KMS-11 (cell line): Measurements from ENCODE around the gene INPP5K.
"Not testable (repeated sequence)": the region's sequence is repeated elsewhere in the genome, so short reads cannot be mapped to it uniquely, and the experiment has no call there.

Experiments
- H2AFZ ChIP-seq: fragments of 200-600 bp; sonication (generic); 2 replicates; pipeline ENCODE4 v1.6.1; 2016; ENCODE audit warnings: antibody characterized with exemption, mixed run types, low read depth
- H3K27ac ChIP-seq: fragments of 200-600 bp; sonication (generic); 2 replicates; pipeline ENCODE4 v1.6.1; 2016; ENCODE audit warnings: mild to moderate bottlenecking, mixed run types
- H3K27me3 ChIP-seq: fragments of 200-600 bp; sonication (generic); 2 replicates; pipeline ENCODE4 v1.6.1; 2017; ENCODE audit warnings: mild to moderate bottlenecking, low read depth, mixed run types, moderate library complexity; ENCODE audit not compliant: insufficient read depth
- H3K36me3 ChIP-seq: fragments of 200-600 bp; sonication (generic); 2 replicates; pipeline ENCODE4 v1.6.1; 2017; ENCODE audit warnings: mild to moderate bottlenecking, mixed run types; ENCODE audit not compliant: insufficient read depth
- H3K4me1 ChIP-seq: fragments of 200-600 bp; sonication (generic); 2 replicates; pipeline ENCODE4 v1.6.1; 2016; ENCODE audit warnings: mild to moderate bottlenecking, low read depth, mixed run types; ENCODE audit not compliant: poor library complexity, severe bottlenecking
- H3K4me2 ChIP-seq: fragments of 200-600 bp; sonication (generic); 2 replicates; pipeline ENCODE4 v1.7.0; 2016; ENCODE audit warnings: mild to moderate bottlenecking, mixed run types
- H3K4me3 ChIP-seq: fragments of 200-600 bp; sonication (generic); IDR thresholded peaks from 2 replicates; pipeline ENCODE4 v1.6.1; 2017; ENCODE audit warnings: low read depth, low read length, mixed read lengths; ENCODE audit not compliant: insufficient read depth
- H3K79me2 ChIP-seq: fragments of 200-600 bp; sonication (generic); 2 replicates; pipeline ENCODE4 v1.6.1; 2016; ENCODE audit warnings: low read depth, mixed run types; ENCODE audit not compliant: insufficient read depth
- H3K9ac ChIP-seq: fragments of 200-600 bp; sonication (generic); 2 replicates; pipeline ENCODE4 v1.6.1; 2016; ENCODE audit warnings: mild to moderate bottlenecking, mixed run types
- H4K20me1 ChIP-seq: fragments of 200-600 bp; sonication (generic); 2 replicates; pipeline ENCODE4 v1.6.1; 2016; ENCODE audit warnings: mild to moderate bottlenecking, mixed run types; ENCODE audit not compliant: insufficient read depth
- CTCF ChIP-seq: fragments of 200-600 bp; sonication (generic); conservative IDR thresholded peaks from 2 replicates; pipeline ENCODE4 v1.6.1; 2017; ENCODE audit warnings: low read depth, mild to moderate bottlenecking, antibody characterized with exemption, low read length, moderate library complexity, mixed read lengths

The INPP5K gene

GRCh38 chr17:1511756-1512321 lies 4.6 kb downstream of the INPP5K start:
- TF ChIP-seq CTCF, result no peak
- H2AFZ ChIP-seq, result no peak overlapping the region
- H3K9ac ChIP-seq, result no peak overlapping the region
- H3K36me3 ChIP-seq, result no peaks in the 10 kb centered on the region
- H3K4me2 ChIP-seq, result no peak overlapping the region
- peaks cover 6% of the 10 kb centered on the region for H3K4me1 ChIP-seq
- H3K27ac ChIP-seq, result no peak overlapping the region
- no peaks in the 10 kb centered on the region; the same call in 1 of the 2 replicates for H3K79me2 ChIP-seq
- H3K4me3 ChIP-seq, result no peak overlapping the region
- no peaks in the 10 kb centered on the region for H3K27me3 ChIP-seq
- H4K20me1 ChIP-seq, result no peaks in the 10 kb centered on the region

GRCh38 chr17:1511290-1511689 lies 5.1 kb downstream of the INPP5K start:
- no peak overlapping the region for H3K9ac ChIP-seq

GRCh38 chr17:1509290-1509881 lies 7.0 kb downstream of the INPP5K start:
- H3K36me3 ChIP-seq, result no peaks in the 10 kb centered on the region
- no peaks in the 10 kb centered on the region for H3K79me2 ChIP-seq
- H3K27me3 ChIP-seq, result no peaks in the 10 kb centered on the region
- no peak overlapping the region for H3K27ac ChIP-seq
- no peak overlapping the region for H3K4me3 ChIP-seq
- no peak overlapping the region for H2AFZ ChIP-seq
- H3K4me2 ChIP-seq, result no peak overlapping the region
- H4K20me1 ChIP-seq, result no peaks in the 10 kb centered on the region
- no peaks in the 10 kb centered on the region for H3K4me1 ChIP-seq
- H3K9ac ChIP-seq, result no peak overlapping the region
- no peak for TF ChIP-seq CTCF

More at GRCh38 chr17:1511290-1511689, 5.1 kb downstream of the INPP5K start:
- Histone ChIP-seq H3K36me3 (no peaks in the 10 kb centered on the region), H3K27ac (no peak overlapping the region), H3K79me2 (no peaks in the 10 kb centered on the region; the same call in 1 of the 2 replicates), H3K27me3 (no peaks in the 10 kb centered on the region), H3K4me1 (peaks cover 6% of the 10 kb centered on the region), H4K20me1 (no peaks in the 10 kb centered on the region), H2AFZ (no peak overlapping the region), H3K4me2 (no peak overlapping the region), H3K4me3 (no peak overlapping the region)
- no peak for TF ChIP-seq CTCF

- H3K4me2 ChIP-seq, H4K20me1 ChIP-seq, H3K79me2 ChIP-seq, H3K4me1 ChIP-seq, H3K27ac ChIP-seq, H3K9ac ChIP-seq, H2AFZ ChIP-seq, H3K4me3 ChIP-seq, H3K36me3 ChIP-seq, H3K27me3 ChIP-seq: not testable (repeated sequence)
Measured at GRCh38 chr17:1508709-1509108, 7.7 kb downstream of the INPP5K start.

GRCh38 chr17:1506649-1507267 lies 9.7 kb downstream of the INPP5K start:
- H3K9ac ChIP-seq, result no peak overlapping the region
- no peaks in the 10 kb centered on the region for H3K27me3 ChIP-seq
- no peaks in the 10 kb centered on the region for H3K79me2 ChIP-seq
- no peaks in the 10 kb centered on the region for H4K20me1 ChIP-seq
- no peak for TF ChIP-seq CTCF
- no peak overlapping the region for H2AFZ ChIP-seq
- H3K4me1 ChIP-seq, result no peaks in the 10 kb centered on the region
- no peaks in the 10 kb centered on the region for H3K36me3 ChIP-seq
- no peak overlapping the region for H3K4me3 ChIP-seq
- no peak overlapping the region for H3K4me2 ChIP-seq
- H3K27ac ChIP-seq, result no peak overlapping the region
